Measurements from ENCODE around the gene MBLAC2. TPM values are rescaled to one million over a fixed set of nuclear protein-coding genes. Genes with fewer than 3 reads are reported as not detected.

Gene MBLAC2
- total RNA-seq, 4 donors from 2014 or later = 1.1 to 2.4 (median 1.7) TPM

GRCh38 chr5:90494043-90494442 is 19.5 kb upstream of the MBLAC2 start:
- no peaks in the 10 kb centered on the region for H3K9me3 ChIP-seq
- DNase-seq (no peak), ATAC-seq (no peak)
- no peak overlapping the region for H3K27ac ChIP-seq
- H3K36me3 ChIP-seq = no peaks in the 10 kb centered on the region
- no peaks in the 10 kb centered on the region for H3K27me3 ChIP-seq
- H3K4me3 ChIP-seq = no peak overlapping the region
- intact Hi-C loops (cut with DNase I; ENCODE audit: low total_unique reads) = no loop called here
- in situ Hi-C loops (cut with MboI; ENCODE audit: low sequenced_read_pairs in 4 of 4) = no loop called here
- no peaks in the 10 kb centered on the region for H3K4me1 ChIP-seq
- no peak for TF ChIP-seq POLR2A (IDR thresholded peaks at IDR 0.05)
- TF ChIP-seq, protein P1, sequence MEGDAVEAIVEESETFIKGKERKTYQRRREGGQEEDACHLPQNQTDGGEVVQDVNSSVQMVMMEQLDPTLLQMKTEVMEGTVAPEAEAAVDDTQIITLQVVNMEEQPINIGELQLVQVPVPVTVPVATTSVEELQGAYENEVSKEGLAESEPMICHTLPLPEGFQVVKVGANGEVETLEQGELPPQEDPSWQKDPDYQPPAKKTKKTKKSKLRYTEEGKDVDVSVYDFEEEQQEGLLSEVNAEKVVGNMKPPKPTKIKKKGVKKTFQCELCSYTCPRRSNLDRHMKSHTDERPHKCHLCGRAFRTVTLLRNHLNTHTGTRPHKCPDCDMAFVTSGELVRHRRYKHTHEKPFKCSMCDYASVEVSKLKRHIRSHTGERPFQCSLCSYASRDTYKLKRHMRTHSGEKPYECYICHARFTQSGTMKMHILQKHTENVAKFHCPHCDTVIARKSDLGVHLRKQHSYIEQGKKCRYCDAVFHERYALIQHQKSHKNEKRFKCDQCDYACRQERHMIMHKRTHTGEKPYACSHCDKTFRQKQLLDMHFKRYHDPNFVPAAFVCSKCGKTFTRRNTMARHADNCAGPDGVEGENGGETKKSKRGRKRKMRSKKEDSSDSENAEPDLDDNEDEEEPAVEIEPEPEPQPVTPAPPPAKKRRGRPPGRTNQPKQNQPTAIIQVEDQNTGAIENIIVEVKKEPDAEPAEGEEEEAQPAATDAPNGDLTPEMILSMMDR (IDR thresholded peaks at IDR 0.05 in 4 of 5, conservative IDR thresholded peaks at IDR 0.05 in 1 of 5) = no peak

DNA sequence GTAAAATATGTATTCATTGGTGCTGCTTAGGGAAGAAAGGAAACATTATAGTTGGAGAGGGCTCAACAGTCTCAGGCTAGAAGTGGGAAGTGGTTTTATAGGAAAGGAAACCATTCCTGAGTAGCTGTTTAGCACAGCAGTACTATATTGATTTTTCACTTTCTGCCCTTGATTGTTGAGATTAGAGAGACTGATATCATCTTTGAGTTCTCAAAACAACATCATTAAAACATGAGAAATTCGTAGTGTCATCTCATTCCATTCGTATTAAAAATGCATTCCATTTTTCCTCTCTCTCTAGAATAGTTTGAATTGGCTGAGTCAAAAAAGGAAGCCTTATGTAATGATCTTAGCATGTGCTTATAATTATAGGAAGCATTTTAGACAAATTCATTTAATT is 14.2 kb upstream of the MBLAC2 start:
- ATAC-seq (no peak), DNase-seq (no peak)
- TF ChIP-seq, protein P1 (IDR thresholded peaks at IDR 0.05 in 4 of 5, conservative IDR thresholded peaks at IDR 0.05 in 1 of 5) = no peak
- no peak for TF ChIP-seq POLR2A (IDR thresholded peaks at IDR 0.05)
- Histone ChIP-seq H3K9me3 (no peaks in the 10 kb centered on the region), H3K4me1 (no peaks in the 10 kb centered on the region), H3K27me3 (no peaks in the 10 kb centered on the region), H3K27ac (no peak overlapping the region), H3K36me3 (no peaks in the 10 kb centered on the region), H3K4me3 (no peak overlapping the region)
- intact Hi-C loops (cut with DNase I; ENCODE audit: low total_unique reads) (no loop called here), in situ Hi-C loops (cut with MboI; ENCODE audit: low sequenced_read_pairs in 4 of 4) (no loop called here)

DNA sequence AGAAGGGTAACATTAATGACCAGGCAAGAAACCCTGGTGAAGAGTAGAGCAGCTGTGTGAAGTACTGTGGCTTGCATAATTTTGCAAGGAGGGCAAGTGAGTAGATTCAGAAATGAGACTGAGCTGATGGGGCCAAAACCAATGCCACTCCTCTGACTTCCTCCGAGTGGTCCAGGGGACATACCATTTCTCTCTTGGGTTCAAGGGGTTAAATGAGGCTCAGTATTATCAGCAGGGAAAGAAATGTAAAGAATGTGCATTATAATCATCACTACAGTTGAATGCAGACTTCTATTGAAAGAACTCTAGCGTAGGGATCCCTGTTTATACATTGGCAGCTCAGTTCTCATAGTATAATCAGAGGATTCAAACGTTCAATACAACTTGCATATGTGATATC is 10.0 kb upstream of the MBLAC2 start:
- H3K9me3 ChIP-seq = no peaks in the 10 kb centered on the region
- H3K4me3 ChIP-seq = no peak overlapping the region
- TF ChIP-seq, protein P1 (IDR thresholded peaks at IDR 0.05 in 4 of 5, conservative IDR thresholded peaks at IDR 0.05 in 1 of 5) = no peak
- TF ChIP-seq POLR2A (IDR thresholded peaks at IDR 0.05) = no peak
- no peaks in the 10 kb centered on the region for H3K27me3 ChIP-seq
- in situ Hi-C loops (cut with MboI; ENCODE audit: low sequenced_read_pairs in 4 of 4) = no loop called here
- DNase-seq (no peak), ATAC-seq (no peak)
- H3K4me1 ChIP-seq = no peaks in the 10 kb centered on the region
- intact Hi-C loops (cut with DNase I; ENCODE audit: low total_unique reads) = no loop called here
- no peaks in the 10 kb centered on the region for H3K36me3 ChIP-seq
- no peak overlapping the region for H3K27ac ChIP-seq

GRCh38 chr5:90483206-90483605 is 8.6 kb upstream of the MBLAC2 start:
- H3K27ac ChIP-seq = no peak overlapping the region
- in situ Hi-C loops (cut with MboI; ENCODE audit: low sequenced_read_pairs in 4 of 4) (no loop called here), intact Hi-C loops (cut with DNase I; ENCODE audit: low total_unique reads) (no loop called here)
- no peaks in the 10 kb centered on the region for H3K4me1 ChIP-seq
- TF ChIP-seq, protein P1 (IDR thresholded peaks at IDR 0.05 in 4 of 5, conservative IDR thresholded peaks at IDR 0.05 in 1 of 5) = no peak
- no peak for TF ChIP-seq POLR2A (IDR thresholded peaks at IDR 0.05)
- no peaks in the 10 kb centered on the region for H3K36me3 ChIP-seq
- no peak overlapping the region for H3K4me3 ChIP-seq
- DNase-seq (no peak), ATAC-seq (no peak)
- no peaks in the 10 kb centered on the region for H3K27me3 ChIP-seq
- H3K9me3 ChIP-seq = no peaks in the 10 kb centered on the region

- no peak overlapping the region for H3K4me3 ChIP-seq
- no peak overlapping the region for H3K27ac ChIP-seq
- ATAC-seq = no peak
- H3K27me3 ChIP-seq = no peaks in the 10 kb centered on the region
- no peak for TF ChIP-seq POLR2A (IDR thresholded peaks at IDR 0.05)
- TF ChIP-seq, protein P1 (IDR thresholded peaks at IDR 0.05 in 4 of 5, conservative IDR thresholded peaks at IDR 0.05 in 1 of 5) = no peak
- intact Hi-C loops (cut with DNase I; ENCODE audit: low total_unique reads) = no loop called here
- no peaks in the 10 kb centered on the region for H3K9me3 ChIP-seq
- DNase-seq = no peak
- H3K4me1 ChIP-seq = no peaks in the 10 kb centered on the region
- no peaks in the 10 kb centered on the region for H3K36me3 ChIP-seq
- in situ Hi-C loops (cut with MboI; ENCODE audit: low sequenced_read_pairs in 4 of 4) = no loop called here
Measured at GRCh38 chr5:90480699-90481098, 6.1 kb upstream of the MBLAC2 start.

Data from gastrocnemius medialis (tissue), 4 donors.